Pancreas (tissue), 10 donors: ENCODE data around the gene TMEM120B. TPM values are rescaled to one million over a fixed set of nuclear protein-coding genes. Genes with fewer than 3 reads are reported as not detected.
"Not testable (repeated sequence)": the region's sequence is repeated elsewhere in the genome, so short reads cannot be mapped to it uniquely, and the experiment has no call there.

Source experiments
- ATAC-seq, 4 donors: fragments of 200-7000 bp; cut with Tn5 transposase; one replicate each; pipeline versions ENCODE4 v1.8.0 to v1.9.1; 2020; ENCODE audit warnings: mild to moderate bottlenecking in 4 of 4, moderate library complexity in 4 of 4
- DNase-seq, 6 donors: peaks; one replicate each; pipeline ENCODE4 v3.0.0-alpha.2; 2020
- FAIRE-seq: peaks from 2 replicates; lab custom pipeline; 2012; peaks lifted over from hg19 to GRCh38; lab: Jason Lieb, UNC
- H3K27ac ChIP-seq, 4 donors: fragments of 200-600 bp; sonication (generic); 1 replicate in 3 of 4; 2 replicates in 1 of 4; pipeline versions ENCODE4 v1.5.0 to v1.8.0; 2020
- H3K27me3 ChIP-seq, 4 donors: fragments of 200-600 bp; one replicate each; pipeline ENCODE4 v1.8.0; 2021
- H3K36me3 ChIP-seq, 3 donors: fragments of 200-600 bp; sonication (generic) in 1 of 3; one replicate each; pipeline versions ENCODE4 v1.5.0 to v1.8.0; 2020 to 2021
- H3K4me1 ChIP-seq, 3 donors: fragments of 200-600 bp; one replicate each; pipeline ENCODE4 v1.8.0; 2021
- H3K4me3 ChIP-seq, 4 donors: fragments of 200-600 bp; sonication (generic) in 2 of 4; one replicate each; pipeline versions ENCODE4 v1.5.0 to v1.8.0; 2020 to 2021
- H3K9me3 ChIP-seq, 4 donors: fragments of 200-600 bp; one replicate each; pipeline ENCODE4 v1.8.0; 2021
- CTCF ChIP-seq, 4 donors: fragments of 200-600 bp; sonication (generic) in 3 of 4; IDR thresholded peaks; one replicate each; pipeline versions ENCODE4 v1.5.0 to v1.8.0; 2021; ENCODE audit warnings: antibody characterized with exemption in 4 of 4
- WGBS, 2 donors: extraction: QIAGEN DNeasy Blood & Tissue Kit; methylation state at CpG; one replicate each; pipeline ENCODE4 v1.1.7; 2013; 5-methylcytosine and 5-hydroxymethylcytosine counted together
- intact Hi-C, 3 donors: fragments of 100-400 bp; cut with DNase I; formaldehyde crosslinking; loops; one replicate each; pipeline versions ENCODE4 v1.11.1 to v1.14.2; 2022
- polyA plus RNA-seq, 2 donors: library from polyadenylated mRNA; stranded (reverse); fragments of 200-250 nt; gene quantifications; one replicate each; pipeline ENCODE4 v1.2.3, GENCODE V29; 2013
- total RNA-seq, 6 donors: library from RNA; stranded (reverse); fragmentation: NEBNext Ultra II Directional in 4 of 6; extraction: Animal tissue kit (Norgen Biotek cat#: 25700) in 4 of 6; gene quantifications; one replicate each; pipeline versions ENCODE4 v1.2.1 to v1.2.4, GENCODE V29; 2021 to 2023
- donor health status: healthy with polysubstance abuse.
- donor health status: DM: no; HTN: no; CAD: no; lungs with moderate emphysema.
- donor health status: DM: no; HTN: no; CAD: no.
- donor health status: control.
- donor health status: control.
- donor health status: Bipolar disorder and iron deficiency.
- donor health status: DM: yes; HTN: yes; CAD: no.
- donor health status: DM: no; HTN: no; CAD: no.
- donor health status: DM: no; HTN: no; CAD: no.
- donor health status: DM: yes; HTN: yes; CAD: no.

TMEM120B gene
- total and polyA plus RNA-seq, 8 donors: 8.2 to 19.8 (median 11.4) TPM

- intact Hi-C loops: loop anchor here in 2 of 3 donors (10.0 kb wide), 2 partner anchors 118 to 178 kb away; no protein-coding TSS in a partner anchor
- no peaks in the 10 kb centered on the region for H3K36me3 ChIP-seq
- H3K4me1 ChIP-seq: peaks cover 0 to 18% (median 7%) of the 10 kb centered on the region in 3 donors
- peak; percentile 85 to 90 (median 87) for ATAC-seq
- no peak for FAIRE-seq
- DNase-seq: peak; percentile 70 to 89 (median 84)
- H3K27me3 ChIP-seq: no peaks in the 10 kb centered on the region
- WGBS, 2 donors: 15 to 18% methylated on average over 12 of the region's 12 CpGs
- TF ChIP-seq CTCF (IDR thresholded peaks at IDR 0.05): no peak
- peak overlapping the region; percentile 73 to 94 (median 82) for H3K27ac ChIP-seq
- peak overlapping the region in 3 of 4 donors; percentile 13 to 50 (median 42) for H3K4me3 ChIP-seq
- no peaks in the 10 kb centered on the region for H3K9me3 ChIP-seq
Observed at GRCh38 chr12:121673013-121673511, 39.5 kb upstream of the TMEM120B start.

DNA sequence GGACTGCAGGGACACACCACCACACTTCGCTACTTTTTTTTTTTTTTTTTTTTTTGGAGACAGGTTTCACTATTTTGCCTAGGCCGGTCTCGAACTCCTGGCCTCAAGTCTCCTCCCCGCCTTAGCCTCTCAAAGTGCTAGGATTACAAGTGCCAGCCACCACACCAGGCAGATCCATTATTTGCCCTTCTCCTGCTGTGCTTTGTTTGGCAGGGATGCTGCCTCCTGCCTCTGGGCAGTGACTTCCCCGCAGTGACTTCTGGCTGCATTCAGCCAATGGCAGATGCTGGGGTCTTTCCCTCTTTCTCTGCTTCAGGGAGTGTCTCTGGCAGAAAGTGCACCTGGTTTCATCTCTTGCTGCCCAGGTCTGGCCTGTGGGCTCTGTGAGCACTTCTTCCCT, 36.4 kb upstream of the TMEM120B start:
- TF ChIP-seq CTCF (IDR thresholded peaks at IDR 0.05): no peak
- H3K27me3 ChIP-seq: no peaks in the 10 kb centered on the region
- WGBS, 2 donors: 94 to 99% methylated on average over 5 of the region's 5 CpGs
- no peaks in the 10 kb centered on the region for H3K9me3 ChIP-seq
- ATAC-seq (no peak), FAIRE-seq (no peak), DNase-seq (no peak)
- H3K4me3 ChIP-seq: no peak overlapping the region
- no peaks in the 10 kb centered on the region for H3K36me3 ChIP-seq
- no peak overlapping the region for H3K27ac ChIP-seq
- peaks cover 0 to 18% (median 7%) of the 10 kb centered on the region in 3 donors for H3K4me1 ChIP-seq
- intact Hi-C loops: loop anchor here in 2 of 3 donors (2.0 to 10.0 kb wide), 4 partner anchors 49 to 181 kb away; partner anchors contain the start of gene ORAI1 (in 1 of the 2)

DNA sequence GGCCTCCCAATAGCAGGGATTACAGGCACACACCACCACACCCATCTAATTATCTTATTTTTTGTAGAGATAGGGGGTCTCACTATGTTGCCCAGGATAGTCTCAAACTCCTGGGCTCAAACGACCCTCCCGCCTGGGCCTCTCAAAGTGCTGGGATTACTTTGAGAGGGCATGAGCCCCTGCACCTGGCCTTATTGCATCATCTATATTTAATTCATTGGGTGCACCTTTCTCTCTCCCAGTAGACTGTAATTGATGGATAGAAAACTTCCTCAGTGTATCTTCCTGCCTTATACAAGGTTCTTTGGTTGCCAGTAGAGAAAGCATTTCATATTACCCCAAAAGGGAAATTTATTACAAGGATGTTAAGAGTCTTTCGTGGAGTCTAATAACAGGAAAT, 34.2 kb upstream of the TMEM120B start:
- intact Hi-C loops: loop anchor here in 2 of 3 donors (5.0 to 10.0 kb wide), 3 partner anchors 51 to 184 kb away; partner anchors contain the start of gene ORAI1 (in 1 of the 2)

GRCh38 chr12:121678716-121679300, 33.7 kb upstream of the TMEM120B start:
- no peaks in the 10 kb centered on the region for H3K9me3 ChIP-seq
- H3K4me1 ChIP-seq: peaks cover 0 to 1% (median under 1%) of the 10 kb centered on the region in 3 donors
- WGBS, 2 donors: 62 to 64% methylated on average over 9 of the region's 9 CpGs
- peak in 1 of 4 donors; percentile 17 for ATAC-seq
- no peak overlapping the region for H3K27ac ChIP-seq
- no peaks in the 10 kb centered on the region for H3K36me3 ChIP-seq
- intact Hi-C loops: loop anchor here in 2 of 3 donors (5.0 to 10.0 kb wide), 3 partner anchors 52 to 184 kb away; partner anchors contain the start of gene ORAI1 (in 1 of the 2)
- no peak for DNase-seq
- no peak for FAIRE-seq
- no peaks in the 10 kb centered on the region for H3K27me3 ChIP-seq
- TF ChIP-seq CTCF (IDR thresholded peaks at IDR 0.05): no peak
- H3K4me3 ChIP-seq: no peak overlapping the region

More for the DNA sequence above, 34.2 kb upstream of the TMEM120B start:
- no peaks in the 10 kb centered on the region for H3K9me3 ChIP-seq
- H3K27ac ChIP-seq: no peak overlapping the region
- DNase-seq (no peak), FAIRE-seq (no peak), ATAC-seq (no peak)
- peaks cover 0 to 6% (median 5%) of the 10 kb centered on the region in 3 donors for H3K4me1 ChIP-seq
- H3K27me3 ChIP-seq: no peaks in the 10 kb centered on the region
- 78 to 84% methylated on average over 3 of the region's 3 CpGs for WGBS, 2 donors
- H3K36me3 ChIP-seq: no peaks in the 10 kb centered on the region
- TF ChIP-seq CTCF (IDR thresholded peaks at IDR 0.05): no peak
- no peak overlapping the region for H3K4me3 ChIP-seq

- DNase-seq, H3K36me3 ChIP-seq, H3K4me1 ChIP-seq, H3K9me3 ChIP-seq, H3K4me3 ChIP-seq, H3K27me3 ChIP-seq, ATAC-seq, FAIRE-seq: not testable (repeated sequence)
- WGBS, 2 donors: 61 to 65% methylated on average over 13 of the region's 13 CpGs
- peak overlapping the region in 1 of 4 donors; percentile 2 for H3K27ac ChIP-seq
- intact Hi-C loops: loop anchor here (5.0 to 10.0 kb wide), 4 partner anchors 52 to 185 kb away; partner anchors contain the start of gene ORAI1 (in 1 of the 3)
Observed at GRCh38 chr12:121679661-121680197, 32.8 kb upstream of the TMEM120B start.
